IMR-90 (cell line): ENCODE measurements around the gene PRR18. TPM values are rescaled to one million over a fixed set of nuclear protein-coding genes. Genes with fewer than 3 reads are reported as not detected.

Source experiments
- ATAC-seq: fragments of 200-7000 bp; cut with Tn5 transposase; 2 replicates; pipeline ENCODE4 v1.9.1; 2020; ENCODE audit warnings: low read depth, mild to moderate bottlenecking, moderate library complexity
- BruUV-seq: library from RNA; stranded (reverse); fragments of 400-500 nt; replicated peaks from 2 replicates; lab custom pipeline; 2021; lab: Mats Ljungman, UMichigan
- CTCF ChIA-PET: fragments of 300-600 bp; formaldehyde crosslinking; extraction: SDS; loops from one replicate; lab custom pipeline; 2021; ENCODE audit warnings: antibody characterized with exemption; lab: Yijun Ruan, JAX
- POLR2A ChIA-PET: fragments of 300-600 bp; sonication (Branson Sonifier 250); formaldehyde crosslinking; loops from one replicate; lab custom pipeline; 2022; ENCODE audit warnings: antibody characterized with exemption; ENCODE audit not compliant: unreplicated experiment; lab: Charles Lee
- DNase-seq: peaks from one replicate; pipeline ENCODE4 v3.0.0; 2013
- H2AFZ ChIP-seq: replicated peaks from 2 replicates; pipeline ENCODE3; 2013; ENCODE audit warnings: low read length, mild to moderate bottlenecking; ENCODE audit not compliant: poor library complexity
- H2AK5ac ChIP-seq: 2 replicates; pipeline ENCODE4 v1.6.1; 2013; ENCODE audit warnings: low read depth, low read length, inconsistent platforms
- H2AK9ac ChIP-seq: replicated peaks from 2 replicates; pipeline ENCODE3; 2013; ENCODE audit warnings: mild to moderate bottlenecking, low read depth, low read length, moderate library complexity; ENCODE audit not compliant: poor library complexity
- H2BK120ac ChIP-seq: 2 replicates; pipeline ENCODE4 v1.6.1; 2013; ENCODE audit warnings: low read depth, low read length, inconsistent platforms
- H2BK15ac ChIP-seq: 3 replicates; pipeline ENCODE4 v1.6.1; 2013; ENCODE audit warnings: low read depth, low read length, inconsistent platforms
- H2BK20ac ChIP-seq: 2 replicates; pipeline ENCODE4 v1.6.1; 2013; ENCODE audit warnings: low read depth, mild to moderate bottlenecking, inconsistent platforms, low read length, moderate library complexity
- H2BK5ac ChIP-seq: 2 replicates; pipeline ENCODE4 v1.6.1; 2013; ENCODE audit warnings: mild to moderate bottlenecking, low read depth, low read length, inconsistent platforms; ENCODE audit not compliant: poor library complexity, severe bottlenecking
- H3K14ac ChIP-seq: replicated peaks from 2 replicates; pipeline ENCODE4 v1.6.1; 2013; ENCODE audit warnings: low read depth, low read length, inconsistent platforms
- H3K18ac ChIP-seq: 2 replicates; pipeline ENCODE4 v1.6.1; 2013; ENCODE audit warnings: low read depth, low read length, control low read depth
- H3K23ac ChIP-seq: 2 replicates; pipeline ENCODE4 v1.6.1; 2013; ENCODE audit warnings: low read depth, low read length, inconsistent platforms
- H3K27ac ChIP-seq: 2 replicates; pipeline ENCODE4 v1.5.1; 2013; ENCODE audit warnings: mild to moderate bottlenecking, control low read depth, low read length; ENCODE audit not compliant: insufficient read depth
- H3K27me3 ChIP-seq: 2 replicates; pipeline ENCODE4 v1.6.1; 2013; ENCODE audit warnings: low read length; ENCODE audit not compliant: control insufficient read depth, insufficient read depth
- H3K36me3 ChIP-seq: 2 replicates; pipeline ENCODE4 v1.6.1; 2013; ENCODE audit warnings: low read length, mixed read lengths; ENCODE audit not compliant: control insufficient read depth, insufficient read depth
- H3K4ac ChIP-seq: 2 replicates; pipeline ENCODE4 v1.6.1; 2013; ENCODE audit warnings: low read depth, low read length, inconsistent platforms
- H3K4me1 ChIP-seq: 2 replicates; pipeline ENCODE4 v1.6.1; 2013; ENCODE audit warnings: low read length, mixed read lengths; ENCODE audit not compliant: control insufficient read depth, insufficient read depth
- H3K4me2 ChIP-seq: 2 replicates; pipeline ENCODE4 v1.6.1; 2013; ENCODE audit warnings: low read depth, mild to moderate bottlenecking, control low read depth, low read length, moderate library complexity
- H3K4me3 ChIP-seq: 2 replicates; pipeline ENCODE4 v1.5.1; 2013; ENCODE audit warnings: low read depth, mild to moderate bottlenecking, control low read depth, low read length, moderate library complexity; ENCODE audit not compliant: insufficient read depth
- H3K56ac ChIP-seq: 2 replicates; pipeline ENCODE4 v1.6.1; 2013; ENCODE audit warnings: low read length, inconsistent platforms; ENCODE audit not compliant: insufficient read depth; ENCODE audit errors: extremely low read depth
- H3K79me1 ChIP-seq, 2 experiments: 2 replicates each; pipeline ENCODE4 v1.6.1; 2013; ENCODE audit warnings: low read length in 2 of 2, inconsistent platforms in 1 of 2, low read depth in 1 of 2
- H3K9ac ChIP-seq: 2 replicates; pipeline ENCODE4 v1.6.1; 2013; ENCODE audit warnings: low read depth, low read length, control low read depth
- H3K9me1 ChIP-seq: 2 replicates; pipeline ENCODE4 v1.6.1; 2013; ENCODE audit warnings: low read length, inconsistent platforms; ENCODE audit not compliant: insufficient read depth
- H3K9me3 ChIP-seq: 2 replicates; pipeline ENCODE4 v1.6.1; 2013; ENCODE audit warnings: low read length; ENCODE audit not compliant: control insufficient read depth, insufficient read depth
- H4K20me1 ChIP-seq: 2 replicates; pipeline ENCODE4 v1.6.1; 2013; ENCODE audit warnings: low read length, inconsistent platforms; ENCODE audit not compliant: insufficient read depth
- H4K5ac ChIP-seq: 2 replicates; pipeline ENCODE4 v1.6.1; 2013; ENCODE audit warnings: mild to moderate bottlenecking, low read depth, low read length, control low read depth
- H4K8ac ChIP-seq, 2 experiments: 2 replicates each; pipeline ENCODE4 v1.6.1; 2013; ENCODE audit warnings: low read depth in 2 of 2, low read length in 2 of 2, control low read depth in 1 of 2, inconsistent platforms in 1 of 2
- H4K91ac ChIP-seq: 2 replicates; pipeline ENCODE4 v1.6.1; 2013; ENCODE audit warnings: low read depth, low read length, inconsistent platforms; ENCODE audit not compliant: insufficient read depth
- ELK1 ChIP-seq: fragments of 150-350 bp; IDR thresholded peaks from 2 replicates; pipeline ENCODE4 v1.6.1; 2016; ENCODE audit warnings: low read depth, mild to moderate bottlenecking, low read length, moderate library complexity, borderline replicate concordance
- FOS ChIP-seq: fragments of 150-350 bp; IDR thresholded peaks from 2 replicates; pipeline ENCODE4 v1.6.1; 2016; ENCODE audit warnings: low read depth, low read length
- POLR2A ChIP-seq: IDR thresholded peaks from 2 replicates; pipeline ENCODE4 v1.6.1; 2012; ENCODE audit warnings: mild to moderate bottlenecking, low read depth, low read length
- RAD21 ChIP-seq: IDR thresholded peaks from 2 replicates; pipeline ENCODE4 v1.6.1; 2012; ENCODE audit warnings: low read length, improper control_type of control experiment
- RCOR1 ChIP-seq: IDR thresholded peaks from 2 replicates; pipeline ENCODE4 v1.6.1; 2012; ENCODE audit warnings: mild to moderate bottlenecking, low read length, improper control_type of control experiment; ENCODE audit not compliant: insufficient replicate concordance
- SMC3 ChIP-seq: fragments of 150-350 bp; IDR thresholded peaks from 2 replicates; pipeline ENCODE4 v1.6.1; 2016; ENCODE audit warnings: low read depth, mild to moderate bottlenecking, antibody characterized with exemption, low read length, moderate library complexity
- WGBS, 2 experiments: methylation state at CpG; one replicate each; pipeline versions ENCODE4 v1.1.5 to v1.1.7; 2013; ENCODE audit warnings: missing lambda C conversion rate in 2 of 2; ENCODE audit not compliant: insufficient read length in 1 of 2; ENCODE audit errors: extremely low coverage in 2 of 2; 5-methylcytosine and 5-hydroxymethylcytosine counted together
- dilution Hi-C: fragments of 300-500 bp; cut with HindIII; formaldehyde crosslinking; loops from one replicate; pipeline ENCODE4 v1.14.3; 2018; ENCODE audit warnings: low sequenced_read_pairs; ENCODE audit not compliant: unreplicated experiment
- in situ Hi-C: fragments of 300-500 bp; cut with MboI; formaldehyde crosslinking; loops from 3 replicates; pipeline ENCODE4 v1.14.3; 2019; ENCODE audit warnings: low sequenced_read_pairs, inconsistent platforms, mixed read lengths
- intact Hi-C: fragments of 100-400 bp; cut with micrococcal nuclease; formaldehyde crosslinking; loops from 2 replicates; pipeline ENCODE4 v1.10.0; 2022
- polyA plus RNA-seq, 3 experiments: library from polyadenylated mRNA; depleted of rRNA; stranded (reverse); fragments of >200 nt; gene quantifications; 2 replicates each; pipeline ENCODE4 v1.2.3, GENCODE V29; 2012; ENCODE audit warnings: low replicate concordance in 1 of 3
- total RNA-seq: library from RNA; depleted of rRNA; stranded (reverse); fragments of >200 nt; gene quantifications from 2 replicates; pipeline ENCODE4 v1.2.3, GENCODE V29; 2012; rRNA removed

The PRR18 gene
- total and polyA plus RNA-seq, 2 of the 4 experiments (the other 2 are of a cell fraction) = not detected

DNA sequence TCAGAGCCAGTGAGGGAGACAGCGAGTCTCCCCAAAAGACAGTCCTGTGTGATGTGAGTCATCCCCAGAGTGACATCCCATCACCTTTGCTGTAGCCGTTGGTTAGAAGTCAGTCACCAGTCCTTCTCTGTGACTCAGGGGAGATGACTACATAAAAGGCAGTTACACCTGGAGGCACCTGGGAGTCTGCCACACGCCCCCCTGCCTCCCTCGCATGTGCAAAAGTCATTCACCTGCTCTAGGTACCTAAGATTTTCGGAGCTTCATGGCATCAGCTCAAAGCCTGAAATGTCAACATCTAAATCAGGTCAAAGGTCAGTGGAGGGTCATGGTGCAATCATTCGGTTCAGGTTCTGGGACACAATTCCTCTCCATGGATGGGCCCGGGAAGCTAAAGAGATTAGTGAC, 50.3 kb downstream of the PRR18 start:
- in situ Hi-C loops = no loop called here
- Histone ChIP-seq H3K23ac (no peak overlapping the region), H3K27ac (no peak overlapping the region)

More for the DNA sequence above, 50.3 kb downstream of the PRR18 start:
- Histone ChIP-seq H3K79me1 (no peaks in the 10 kb centered on the region), H2BK15ac (no peak overlapping the region), H3K56ac (no peak overlapping the region), H4K5ac (no peak overlapping the region), H4K91ac (no peak overlapping the region), H3K4me1 (no peaks in the 10 kb centered on the region), H3K4ac (no peak overlapping the region), H2AK9ac (no peak overlapping the region), H3K36me3 (no peaks in the 10 kb centered on the region), H3K9me1 (no peaks in the 10 kb centered on the region), H2BK20ac (no peak overlapping the region), H3K4me3 (no peak overlapping the region), H4K20me1 (no peaks in the 10 kb centered on the region), H4K8ac (no peak overlapping the region), H2AK5ac (no peak overlapping the region), H3K18ac (no peak overlapping the region), H3K9me3 (no peaks in the 10 kb centered on the region), H3K4me2 (no peak overlapping the region), H2BK120ac (no peak overlapping the region), H2BK5ac (no peak overlapping the region), H2AFZ (no peak overlapping the region), H3K14ac (no peak overlapping the region), H3K27me3 (peaks cover 34% of the 10 kb centered on the region), H3K9ac (no peak overlapping the region)
- CTCF ChIA-PET = no interaction called here
- no peak for DNase-seq
- ATAC-seq = no peak
- 59% methylated on average over 5 of the region's 7 CpGs; no CpG with 5 or more reads in 1 of the 2 experiments for WGBS, 2 experiments
- no TSS peak for BruUV-seq
- intact Hi-C loops (no loop called here), dilution Hi-C loops (no loop called here)
- POLR2A ChIA-PET = no interaction called here
- TF ChIP-seq POLR2A = no peak
- no peak for TF ChIP-seq RCOR1
- TF ChIP-seq SMC3 = no peak
- no peak for TF ChIP-seq ELK1
- TF ChIP-seq RAD21 = no peak
- no peak for TF ChIP-seq FOS

Other genes with a start within 250 kb of the PRR18 start
- gene TBXT, start 140.5 kb downstream of the PRR18 start, total RNA-seq = not detected in 2 replicates
- gene TBXT, start 140.5 kb downstream of the PRR18 start, polyA plus RNA-seq (2012; rRNA removed) = not detected in 2 replicates
- 10.2 and 31.9 TPM in 2 replicates for gene SFT2D1, start 34.2 kb upstream of the PRR18 start, total RNA-seq
- gene SFT2D1, start 34.2 kb upstream of the PRR18 start, polyA plus RNA-seq (2012; rRNA removed) = 42.1 and 45.8 TPM in 2 replicates
- gene MPC1, start 74.5 kb upstream of the PRR18 start, total RNA-seq = 10.9 and 16.1 TPM in 2 replicates
- 11.8 and 12.0 TPM in 2 replicates for gene MPC1, start 74.5 kb upstream of the PRR18 start, polyA plus RNA-seq (2012; rRNA removed)